ENCODE measurements around the gene NAP1L1. TPM values are rescaled to one million over a fixed set of nuclear protein-coding genes. Genes with fewer than 3 reads are reported as not detected.

Gene NAP1L1, protein sequence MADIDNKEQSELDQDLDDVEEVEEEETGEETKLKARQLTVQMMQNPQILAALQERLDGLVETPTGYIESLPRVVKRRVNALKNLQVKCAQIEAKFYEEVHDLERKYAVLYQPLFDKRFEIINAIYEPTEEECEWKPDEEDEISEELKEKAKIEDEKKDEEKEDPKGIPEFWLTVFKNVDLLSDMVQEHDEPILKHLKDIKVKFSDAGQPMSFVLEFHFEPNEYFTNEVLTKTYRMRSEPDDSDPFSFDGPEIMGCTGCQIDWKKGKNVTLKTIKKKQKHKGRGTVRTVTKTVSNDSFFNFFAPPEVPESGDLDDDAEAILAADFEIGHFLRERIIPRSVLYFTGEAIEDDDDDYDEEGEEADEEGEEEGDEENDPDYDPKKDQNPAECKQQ
- 202 TPM for total RNA-seq

DNA sequence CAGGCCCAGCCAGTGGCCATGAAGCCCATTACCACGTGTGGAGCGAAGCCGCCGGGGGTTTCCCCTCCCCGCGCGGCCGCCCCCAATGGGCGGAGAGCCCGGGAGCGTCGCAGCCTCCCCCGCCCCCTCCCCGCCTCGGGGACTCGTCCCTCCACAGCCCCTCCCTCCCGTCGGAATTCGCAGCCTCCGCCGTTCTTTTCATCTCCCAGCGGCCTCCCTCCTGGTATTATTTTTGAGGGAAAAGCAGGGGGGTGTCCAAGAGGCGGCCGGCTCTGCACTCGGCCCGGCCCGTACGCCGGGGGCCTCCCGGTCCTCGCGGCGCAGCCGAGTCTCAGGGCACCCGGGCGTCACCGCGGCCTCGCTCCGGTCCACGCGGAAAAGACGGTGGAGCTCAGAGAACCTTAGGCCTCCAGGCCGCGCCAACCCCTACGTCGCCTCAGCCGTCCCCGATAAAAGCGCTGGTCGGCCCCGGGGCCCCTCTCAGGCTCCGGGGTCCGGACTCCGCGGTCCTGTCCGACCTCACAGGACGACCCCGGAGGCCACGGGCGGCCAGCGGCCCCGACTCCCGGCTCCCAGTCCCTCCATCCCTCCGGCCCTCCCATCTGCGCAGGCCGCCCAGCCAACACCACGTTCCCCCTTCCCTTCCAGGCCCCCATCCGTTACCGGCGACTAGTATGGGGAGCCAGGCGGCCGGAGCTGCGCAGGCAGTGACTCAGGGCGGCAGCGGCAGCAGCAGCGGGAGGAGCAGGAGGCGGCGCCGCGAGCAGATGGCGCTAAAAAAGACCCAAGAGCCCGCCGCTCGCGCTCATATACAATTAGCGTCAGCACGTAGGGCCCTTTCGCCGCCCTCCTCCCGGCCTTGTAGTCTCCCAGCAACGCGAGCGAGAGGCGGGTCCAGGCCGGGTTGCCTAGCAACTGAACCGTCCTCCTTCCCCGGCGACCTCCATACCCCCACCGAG lies at the start of gene NAP1L1:
TSS of gene NAP1L1 (minus strand) at position 782 of the 959 bp plus-strand sequence. CDS start 10,466 bp downstream, outside the sequence.

DNA sequence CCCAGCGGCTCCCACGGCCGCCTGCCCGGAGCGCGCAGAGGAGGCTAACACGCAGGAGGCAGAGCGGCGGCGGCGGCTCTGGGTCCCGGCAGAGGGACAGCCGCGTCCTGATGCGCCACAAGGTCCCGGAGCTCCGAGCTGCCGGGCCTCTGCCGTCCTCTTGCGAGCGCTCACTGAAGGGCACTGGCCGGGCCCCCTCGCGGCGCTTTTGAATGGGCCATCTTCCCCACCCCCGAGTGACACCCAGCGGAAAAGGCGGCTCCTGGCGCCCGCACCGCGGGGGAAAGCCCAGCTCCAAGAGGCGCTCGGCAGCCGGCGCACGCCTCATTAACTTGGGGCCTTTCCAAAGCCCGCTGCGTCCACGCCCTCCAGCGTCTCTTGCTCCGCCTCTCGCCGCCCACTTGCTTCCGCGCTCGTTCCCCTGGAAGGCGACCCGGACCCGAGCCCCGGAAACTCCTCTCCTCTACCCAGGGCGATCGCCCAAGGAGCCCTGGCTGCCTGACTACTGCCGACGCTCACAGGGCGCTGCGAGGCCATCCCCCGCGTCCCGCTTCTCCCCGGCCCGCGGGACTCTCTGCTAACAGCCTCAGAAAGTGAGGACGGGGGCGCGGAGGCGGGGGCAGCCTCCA lies 53.0 kb downstream of the NAP1L1 start, which contains the start of gene PHLDA1:
TSS of gene PHLDA1 (minus strand) at position 363 of the 629 bp plus-strand sequence.

Other genes with a start within 250 kb of the NAP1L1 start
- gene PHLDA1, start 52.9 kb downstream of the NAP1L1 start, total RNA-seq: 29.1 TPM